ENCODE data around the gene RTKN2.

RTKN2 gene

DNA sequence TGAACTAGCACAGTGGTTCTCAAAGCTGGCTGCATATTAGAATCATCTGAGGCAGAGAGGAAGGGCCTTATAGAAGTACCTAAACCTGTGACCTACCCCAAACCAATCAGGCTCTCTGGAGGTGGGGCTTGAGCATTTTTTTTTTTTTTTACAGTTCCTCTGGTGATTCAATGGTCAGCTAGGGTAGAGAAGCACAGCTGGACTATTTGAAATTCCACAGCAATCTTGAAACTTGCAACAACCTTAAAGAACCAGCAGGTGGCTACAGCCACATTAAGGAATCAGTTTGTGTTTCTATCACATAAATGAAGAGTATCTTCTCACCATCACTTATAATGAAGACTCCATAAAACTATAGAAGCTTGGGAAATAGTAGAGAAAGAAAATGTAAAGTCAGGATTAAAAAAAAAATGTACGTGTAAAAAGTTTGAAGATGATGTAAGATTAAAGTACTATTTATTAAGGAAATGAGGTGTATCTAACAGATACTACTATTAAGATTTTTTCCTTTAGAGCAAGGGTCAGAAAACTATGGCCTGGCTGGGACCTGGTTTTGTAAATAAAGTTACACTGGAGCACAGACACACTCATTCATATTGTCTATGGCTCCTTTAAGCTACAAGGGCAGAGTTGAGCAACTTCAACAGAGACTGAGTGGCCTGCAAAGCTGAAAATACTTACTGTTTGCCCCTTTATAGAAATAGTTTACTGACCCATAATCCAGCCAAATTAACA lies 3.8 kb downstream of the RTKN2 start:
- TF ChIP-seq, protein P1, sequence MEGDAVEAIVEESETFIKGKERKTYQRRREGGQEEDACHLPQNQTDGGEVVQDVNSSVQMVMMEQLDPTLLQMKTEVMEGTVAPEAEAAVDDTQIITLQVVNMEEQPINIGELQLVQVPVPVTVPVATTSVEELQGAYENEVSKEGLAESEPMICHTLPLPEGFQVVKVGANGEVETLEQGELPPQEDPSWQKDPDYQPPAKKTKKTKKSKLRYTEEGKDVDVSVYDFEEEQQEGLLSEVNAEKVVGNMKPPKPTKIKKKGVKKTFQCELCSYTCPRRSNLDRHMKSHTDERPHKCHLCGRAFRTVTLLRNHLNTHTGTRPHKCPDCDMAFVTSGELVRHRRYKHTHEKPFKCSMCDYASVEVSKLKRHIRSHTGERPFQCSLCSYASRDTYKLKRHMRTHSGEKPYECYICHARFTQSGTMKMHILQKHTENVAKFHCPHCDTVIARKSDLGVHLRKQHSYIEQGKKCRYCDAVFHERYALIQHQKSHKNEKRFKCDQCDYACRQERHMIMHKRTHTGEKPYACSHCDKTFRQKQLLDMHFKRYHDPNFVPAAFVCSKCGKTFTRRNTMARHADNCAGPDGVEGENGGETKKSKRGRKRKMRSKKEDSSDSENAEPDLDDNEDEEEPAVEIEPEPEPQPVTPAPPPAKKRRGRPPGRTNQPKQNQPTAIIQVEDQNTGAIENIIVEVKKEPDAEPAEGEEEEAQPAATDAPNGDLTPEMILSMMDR (IDR thresholded peaks at IDR 0.05; ENCODE audit: unreplicated experiment in 3 of 3) = peak; percentile 64 to 74 (median 67)
- Mint-ChIP-seq H3K27me3 (ENCODE audit: low read depth) (no peaks in the 10 kb centered on the region), H3K4me1 (peaks cover 30% of the 10 kb centered on the region), H3K27ac (peak overlapping the region in 2 of 3 experiments; percentile 2 to 8), H3K4me3 (peak overlapping the region; percentile 53 to 64 (median 60)), H3K36me3 (ENCODE audit: low read depth) (peaks cover 1% of the 10 kb centered on the region), H3K9me3 (no peaks in the 10 kb centered on the region)

DNA sequence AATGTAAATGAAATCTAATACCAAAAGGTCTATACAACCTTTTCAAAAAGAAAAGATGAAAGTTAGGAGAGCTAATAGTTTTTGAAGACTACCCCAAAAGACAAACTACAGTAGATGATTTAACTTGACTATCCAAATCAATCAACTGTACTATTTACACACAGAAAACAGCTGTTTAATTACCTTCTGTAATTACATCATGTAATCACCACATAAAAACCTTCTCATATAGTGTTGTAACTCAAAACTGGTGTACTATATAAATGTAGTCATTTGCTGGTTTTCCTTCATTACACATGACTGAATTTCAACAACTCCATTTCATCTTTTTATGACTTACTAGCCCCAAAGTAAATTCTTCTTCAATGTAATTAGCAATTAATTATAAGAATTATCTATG lies 4.5 kb downstream of the RTKN2 start:
- TF ChIP-seq, protein P1 (IDR thresholded peaks at IDR 0.05; ENCODE audit: unreplicated experiment in 3 of 3) = no peak
- Mint-ChIP-seq H3K4me1 (peaks cover 26% of the 10 kb centered on the region), H3K27me3 (ENCODE audit: low read depth) (no peaks in the 10 kb centered on the region), H3K36me3 (ENCODE audit: low read depth) (peaks cover 7% of the 10 kb centered on the region), H3K9me3 (no peaks in the 10 kb centered on the region), H3K27ac (no peak overlapping the region), H3K4me3 (no peak overlapping the region)

DNA sequence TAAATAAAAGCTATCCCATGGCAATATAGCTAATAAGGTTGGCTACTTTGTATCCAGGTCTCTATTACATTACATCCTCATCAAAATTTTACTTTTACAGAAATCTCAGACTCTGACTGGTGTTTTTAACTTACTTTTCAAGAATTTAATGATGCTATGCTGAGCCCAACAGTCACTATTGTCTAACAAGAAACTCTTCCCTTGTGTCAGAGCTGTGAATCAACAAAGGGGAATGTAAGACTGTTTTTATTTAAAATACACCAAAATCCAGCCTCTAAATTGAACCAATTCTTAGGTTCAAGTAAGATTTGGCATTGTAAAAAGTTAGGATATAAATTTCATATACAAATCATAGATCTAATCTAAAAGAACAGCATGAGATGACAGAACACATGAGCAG lies 7.0 kb downstream of the RTKN2 start:
- H3K9me3 Mint-ChIP-seq = no peaks in the 10 kb centered on the region
- peaks cover 16% of the 10 kb centered on the region for H3K4me1 Mint-ChIP-seq
- peaks cover 12% of the 10 kb centered on the region for H3K36me3 Mint-ChIP-seq (ENCODE audit: low read depth)
- H3K4me3 Mint-ChIP-seq = no peak overlapping the region
- no peaks in the 10 kb centered on the region for H3K27me3 Mint-ChIP-seq (ENCODE audit: low read depth)
- H3K27ac Mint-ChIP-seq = no peak overlapping the region
- TF ChIP-seq, protein P1 (IDR thresholded peaks at IDR 0.05; ENCODE audit: unreplicated experiment in 3 of 3) = no peak

DNA sequence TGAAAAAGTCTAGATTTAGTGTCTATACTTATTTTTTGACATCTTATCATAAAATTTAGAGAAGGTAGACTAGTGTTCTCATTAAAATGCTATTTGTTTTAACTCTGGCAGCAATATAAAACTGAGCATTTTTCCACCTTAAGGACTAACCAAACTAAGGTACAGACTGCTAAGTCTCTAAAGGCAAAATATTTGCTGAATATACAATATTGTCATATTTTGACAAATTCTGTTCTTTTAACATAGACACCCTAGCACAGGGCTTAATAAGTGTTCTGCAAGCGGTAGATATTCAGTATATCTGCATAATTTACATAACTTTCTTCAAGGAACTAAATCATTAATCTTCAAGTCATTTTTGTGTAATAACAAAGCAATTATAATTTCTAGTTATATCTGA lies 8.6 kb downstream of the RTKN2 start:
- TF ChIP-seq, protein P1 (IDR thresholded peaks at IDR 0.05; ENCODE audit: unreplicated experiment in 3 of 3) = no peak
- no peaks in the 10 kb centered on the region for H3K27me3 Mint-ChIP-seq (ENCODE audit: low read depth)
- peaks cover 18% of the 10 kb centered on the region for H3K36me3 Mint-ChIP-seq (ENCODE audit: low read depth)
- H3K27ac Mint-ChIP-seq = no peak overlapping the region
- H3K4me3 Mint-ChIP-seq = no peak overlapping the region
- no peaks in the 10 kb centered on the region for H3K9me3 Mint-ChIP-seq
- H3K4me1 Mint-ChIP-seq = peaks cover 15% of the 10 kb centered on the region

DNA sequence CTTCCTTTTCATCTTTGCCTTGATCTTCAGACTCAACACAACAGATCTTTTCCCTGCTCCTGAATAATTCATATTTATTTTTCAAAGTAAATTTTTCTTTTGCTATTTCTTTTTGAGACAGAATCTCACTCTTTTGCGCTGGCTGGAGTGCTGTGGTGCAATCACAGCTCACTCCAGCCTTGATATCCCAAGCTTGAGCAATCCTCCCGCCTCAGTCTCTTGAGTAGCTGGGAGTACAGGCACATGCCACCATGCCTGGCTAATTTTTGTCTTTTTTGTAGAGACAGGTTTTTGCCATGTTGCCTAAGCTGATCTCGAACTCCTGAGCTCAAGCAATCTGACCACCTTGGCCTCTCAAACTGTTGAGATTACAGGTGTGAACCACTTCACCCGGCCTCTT lies 9.2 kb downstream of the RTKN2 start:
- H3K27me3 Mint-ChIP-seq (ENCODE audit: low read depth) = no peaks in the 10 kb centered on the region
- H3K27ac Mint-ChIP-seq = no peak overlapping the region
- H3K36me3 Mint-ChIP-seq (ENCODE audit: low read depth) = peaks cover 18% of the 10 kb centered on the region
- H3K4me3 Mint-ChIP-seq = no peak overlapping the region
- H3K4me1 Mint-ChIP-seq = peaks cover 9% of the 10 kb centered on the region
- H3K9me3 Mint-ChIP-seq = no peaks in the 10 kb centered on the region
- TF ChIP-seq, protein P1 (IDR thresholded peaks at IDR 0.05; ENCODE audit: unreplicated experiment in 3 of 3) = no peak

DNA sequence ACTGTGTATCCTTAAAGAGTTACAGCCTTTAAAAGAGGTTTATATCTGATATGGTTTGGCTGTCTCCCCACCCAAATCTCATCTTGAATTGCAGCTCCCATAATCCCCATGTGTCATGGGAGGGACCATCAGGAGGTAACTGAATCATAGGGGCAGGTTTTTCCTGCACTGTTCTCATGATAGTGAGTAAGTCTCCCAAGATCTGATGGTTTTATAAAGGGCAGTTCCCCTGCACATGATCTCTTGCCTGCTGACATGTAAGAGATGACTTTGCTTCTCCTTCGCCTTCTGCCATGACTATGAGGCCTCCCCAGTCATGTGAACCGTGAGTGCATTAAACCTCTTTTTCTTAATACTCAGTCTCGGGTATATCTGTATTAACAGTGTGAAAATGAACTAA lies 9.7 kb downstream of the RTKN2 start:
- H3K27me3 Mint-ChIP-seq (ENCODE audit: low read depth) = no peaks in the 10 kb centered on the region
- no peaks in the 10 kb centered on the region for H3K9me3 Mint-ChIP-seq
- no peak overlapping the region for H3K27ac Mint-ChIP-seq
- no peak overlapping the region for H3K4me3 Mint-ChIP-seq
- TF ChIP-seq, protein P1 (IDR thresholded peaks at IDR 0.05; ENCODE audit: unreplicated experiment in 3 of 3) = no peak
- H3K4me1 Mint-ChIP-seq = peaks cover 4% of the 10 kb centered on the region
- H3K36me3 Mint-ChIP-seq (ENCODE audit: low read depth) = peaks cover 22% of the 10 kb centered on the region

All from nephron (organoid).